Activated CD4-positive, alpha-beta T cell treated with anti-CD3 and anti-CD28 coated beads, Interleukin-2, amount 10 ng/mL, durations not matched to agents 24 days and 14 days (primary cell): Measurements from ENCODE around the gene ZNF638. TPM values are rescaled to one million over a fixed set of nuclear protein-coding genes. Genes with fewer than 3 reads are reported as not detected.

Experiments used
- DNase-seq: peaks from one replicate; pipeline ENCODE4 v3.0.0; 2022
- H3K27ac Mint-ChIP-seq: one replicate; pipeline ENCODE4 v1.8.0; 2022; ENCODE audit warnings: mild to moderate bottlenecking, mixed read lengths
- H3K27me3 Mint-ChIP-seq: one replicate; pipeline ENCODE4 v1.8.0; 2022; ENCODE audit warnings: mixed read lengths
- H3K36me3 Mint-ChIP-seq: one replicate; pipeline ENCODE4 v1.8.0; 2022; ENCODE audit warnings: low read depth, mild to moderate bottlenecking, mixed read lengths
- H3K4me1 Mint-ChIP-seq: one replicate; pipeline ENCODE4 v1.8.0; 2021; ENCODE audit warnings: mixed read lengths
- H3K4me3 Mint-ChIP-seq: one replicate; pipeline ENCODE4 v1.8.0; 2022; ENCODE audit warnings: mild to moderate bottlenecking, moderate library complexity, mixed read lengths
- H3K9me3 Mint-ChIP-seq: one replicate; pipeline ENCODE4 v1.8.0; 2021; ENCODE audit warnings: mixed read lengths
- intact Hi-C: fragments of 100-400 bp; cut with micrococcal nuclease; formaldehyde crosslinking; loops from one replicate; pipeline ENCODE4 v1.15.1; 2023
- total RNA-seq: library from RNA; stranded (reverse); gene quantifications from 2 replicates; pipeline ENCODE4 v1.2.3, GENCODE V29; 2022

ZNF638 gene
- total RNA-seq, 1 donor from 2014 or later = 91.5 TPM

GRCh38 chr2:71482055-71482454 is 150.5 kb downstream of the ZNF638 start:
- Mint-ChIP-seq H3K4me3 (no peak overlapping the region), H3K27ac (no peak overlapping the region), H3K36me3 (no peaks in the 10 kb centered on the region), H3K4me1 (no peaks in the 10 kb centered on the region), H3K27me3 (peaks cover 7% of the 10 kb centered on the region), H3K9me3 (no peaks in the 10 kb centered on the region)
- intact Hi-C loops = no loop called here
- no peak for DNase-seq

- intact Hi-C loops = no loop called here
- H3K27ac Mint-ChIP-seq = no peak overlapping the region
- H3K36me3 Mint-ChIP-seq = no peaks in the 10 kb centered on the region
- no peaks in the 10 kb centered on the region for H3K9me3 Mint-ChIP-seq
- no peak overlapping the region for H3K4me3 Mint-ChIP-seq
- H3K27me3 Mint-ChIP-seq = peaks cover 5% of the 10 kb centered on the region
- no peak for DNase-seq
- no peaks in the 10 kb centered on the region for H3K4me1 Mint-ChIP-seq
Observed at GRCh38 chr2:71483246-71483645, 151.7 kb downstream of the ZNF638 start.

DNA sequence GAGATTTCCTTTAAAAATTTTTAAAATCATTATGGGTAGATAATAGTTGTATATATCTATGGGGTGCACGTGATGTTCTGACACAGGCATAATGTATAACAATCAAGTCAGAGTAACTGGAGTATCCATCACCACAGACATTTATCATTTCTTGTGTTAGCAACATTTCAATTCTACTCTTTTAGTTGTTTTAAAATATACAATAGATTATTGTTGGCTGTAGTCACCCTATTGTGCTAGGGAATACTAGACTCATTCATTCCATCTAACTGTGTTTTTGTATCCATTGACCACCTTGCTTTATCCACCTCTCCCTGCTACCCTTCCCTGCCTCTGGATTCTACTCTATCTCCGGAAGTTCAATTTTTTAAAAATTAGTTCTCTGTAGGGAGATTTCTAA is 152.8 kb downstream of the ZNF638 start:
- no peaks in the 10 kb centered on the region for H3K36me3 Mint-ChIP-seq
- H3K27ac Mint-ChIP-seq = no peak overlapping the region
- H3K27me3 Mint-ChIP-seq = peaks cover 7% of the 10 kb centered on the region
- intact Hi-C loops = no loop called here
- no peak overlapping the region for H3K4me3 Mint-ChIP-seq
- no peak for DNase-seq
- no peaks in the 10 kb centered on the region for H3K4me1 Mint-ChIP-seq
- no peaks in the 10 kb centered on the region for H3K9me3 Mint-ChIP-seq

Other genes starting within 250 kb of the ZNF638 start
- gene MCEE, start 201.6 kb upstream of the ZNF638 start, total RNA-seq = 14.4 and 17.2 TPM in 2 replicates
- 69.4 and 74.5 TPM in 2 replicates for gene MPHOSPH10, start 201.1 kb upstream of the ZNF638 start, total RNA-seq
- gene PAIP2B, start 104.7 kb upstream of the ZNF638 start, total RNA-seq = 0.63 and 0.64 TPM in 2 replicates
- 0.36 TPM in 1 of 2 replicates, not detected in the other for gene DYSF, start 121.8 kb downstream of the ZNF638 start, total RNA-seq